G401 (cell line): ENCODE measurements around the gene DNMT3A. TPM values are rescaled to one million over a fixed set of nuclear protein-coding genes. Genes with fewer than 3 reads are reported as not detected.

Experiments used
- DNase-seq: peaks from one replicate; pipeline ENCODE4 v3.0.0-alpha.2; 2015; ENCODE audit warnings: low spot score
- in situ Hi-C: cut with HindIII; loops from 2 replicates; pipeline ENCODE4 v1.10.0; 2016; ENCODE audit warnings: low sequenced_read_pairs, mixed read lengths
- total RNA-seq: library from RNA; depleted of rRNA; stranded (reverse); fragments of >200 nt; shearing (Covaris generic); gene quantifications from 2 replicates; pipeline ENCODE4 v1.2.3, GENCODE V29; 2014; rRNA removed

DNMT3A gene
- total RNA-seq, 1 experiment from 2014 or later = 11.5 TPM

- no peak for DNase-seq
Observed at GRCh38 chr2:25201794-25202193, 139.9 kb downstream of the DNMT3A start.

GRCh38 chr2:25201265-25201664 lies 140.5 kb downstream of the DNMT3A start:
- DNase-seq = no peak
- in situ Hi-C loops = no loop called here

More at GRCh38 chr2:25201794-25202193, 139.9 kb downstream of the DNMT3A start:
- in situ Hi-C loops = no loop called here

DNA sequence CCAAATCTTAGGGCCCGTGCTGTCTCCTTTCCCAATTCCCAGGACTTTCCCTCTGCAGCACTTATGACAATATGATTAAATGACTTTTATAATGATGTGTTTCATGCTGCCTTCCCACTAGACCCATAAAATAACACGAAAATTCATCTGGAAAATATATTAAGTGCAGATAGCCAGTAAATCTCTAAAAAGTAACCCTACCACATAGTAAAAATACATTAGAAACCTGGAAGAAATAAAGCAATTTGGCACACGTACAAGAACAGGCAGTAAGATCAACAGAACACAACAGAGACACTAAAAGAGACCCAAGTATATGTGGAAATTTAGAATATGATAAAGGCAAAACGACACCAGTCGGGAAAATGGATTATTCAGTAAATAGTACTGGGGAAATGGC lies 143.1 kb downstream of the DNMT3A start:
- no peak for DNase-seq
- in situ Hi-C loops = no loop called here

GRCh38 chr2:25198209-25198525 lies 143.6 kb downstream of the DNMT3A start:
- no peak for DNase-seq
- in situ Hi-C loops = no loop called here

DNA sequence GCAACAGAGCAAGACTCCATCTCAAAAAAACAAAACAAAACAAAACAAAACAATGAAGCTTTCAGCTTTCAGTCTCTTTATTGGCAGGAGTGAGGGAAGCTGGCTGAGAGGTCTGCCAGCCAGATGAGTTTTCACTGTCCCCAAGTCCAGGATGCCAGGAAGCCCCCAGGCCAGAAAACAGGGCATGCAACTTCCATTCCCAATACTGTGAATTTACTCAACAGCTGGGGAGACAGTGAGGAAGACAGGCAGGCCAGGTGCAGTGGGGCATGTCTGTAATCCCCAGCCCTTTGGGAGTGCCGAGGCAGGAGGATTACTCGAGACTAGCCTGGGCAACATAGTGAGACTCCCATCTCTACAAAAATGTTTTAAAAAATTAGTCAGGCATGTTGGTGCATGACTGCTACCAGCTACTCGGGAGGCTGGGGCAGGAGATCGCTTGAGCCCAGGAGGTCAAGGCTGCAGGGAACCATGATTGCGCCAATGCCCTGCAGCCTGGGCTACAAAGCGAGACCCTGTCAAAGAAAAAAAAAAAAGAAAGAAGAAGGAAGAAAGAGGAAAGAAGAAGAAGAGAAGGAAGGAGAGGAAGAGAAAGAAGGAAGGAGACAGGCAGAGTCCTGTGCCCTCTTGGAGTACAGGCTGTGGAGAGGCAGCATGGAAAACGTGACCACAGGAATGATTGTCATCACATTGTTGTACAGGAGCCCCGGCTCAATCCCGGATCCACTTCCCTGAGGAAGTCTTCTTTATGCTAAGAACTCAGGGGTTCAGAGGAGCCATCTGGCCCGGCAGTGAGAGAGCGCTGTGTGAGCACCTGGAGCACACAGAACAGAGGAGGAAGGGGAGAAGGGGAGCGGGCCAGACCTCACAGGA lies 144.2 kb downstream of the DNMT3A start:
- no peak for DNase-seq
- in situ Hi-C loops = no loop called here

GRCh38 chr2:25194576-25195122 lies 147.1 kb downstream of the DNMT3A start:
- in situ Hi-C loops = no loop called here
- no peak for DNase-seq

GRCh38 chr2:25190536-25190935 lies 151.2 kb downstream of the DNMT3A start:
- DNase-seq = no peak
- in situ Hi-C loops = no loop called here

- no peak for DNase-seq
- in situ Hi-C loops = no loop called here
Observed at GRCh38 chr2:25188405-25188804, 153.3 kb downstream of the DNMT3A start.

GRCh38 chr2:25187729-25188350 lies 153.9 kb downstream of the DNMT3A start:
- DNase-seq = no peak
- in situ Hi-C loops = no loop called here

DNA sequence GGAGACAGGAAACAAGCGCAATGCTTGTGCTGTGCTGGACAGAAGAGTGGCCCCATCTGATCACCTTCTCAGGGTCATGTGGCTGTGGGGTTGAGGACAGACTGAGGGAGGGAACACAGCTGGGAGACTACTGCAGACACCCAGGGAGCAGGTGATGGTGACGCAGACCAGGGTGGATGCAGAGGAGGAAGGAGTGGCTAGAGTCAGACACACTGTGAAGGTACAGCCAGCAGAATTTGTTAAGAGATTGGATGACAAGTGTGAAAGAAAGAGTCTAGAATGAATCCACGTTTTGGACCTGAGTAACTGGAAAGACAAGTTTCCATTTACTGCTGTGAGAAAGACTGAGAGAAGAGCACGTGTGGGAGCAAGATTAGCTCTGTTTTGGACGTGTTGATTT lies 157.5 kb downstream of the DNMT3A start:
- DNase-seq = no peak
- in situ Hi-C loops = no loop called here

GRCh38 chr2:25178976-25179375 lies 162.7 kb downstream of the DNMT3A start:
- no peak for DNase-seq
- in situ Hi-C loops = no loop called here

Other genes with a start within 250 kb of the DNMT3A start
- gene POMC, start 173.3 kb downstream of the DNMT3A start, total RNA-seq = not detected in 2 replicates